Pulmonary artery endothelial cell (primary cell): ENCODE results near the gene SAMD10. TPM values are rescaled to one million over a fixed set of nuclear protein-coding genes. Genes with fewer than 3 reads are reported as not detected.
"Not testable (repeated sequence)": the region's sequence is repeated elsewhere in the genome, so short reads cannot be mapped to it uniquely, and the experiment has no call there.

Experiments
- DNase-seq: peaks from one replicate; pipeline ENCODE4 v3.0.0-alpha.2; 2011; ENCODE audit warnings: low read depth, low spot score
- total RNA-seq: library from RNA; depleted of rRNA; stranded (reverse); fragments of >200 nt; gene quantifications from 2 replicates; pipeline ENCODE4 v1.2.3, GENCODE V29; 2014

SAMD10 gene
- 1.5 and 2.5 TPM in 2 replicates for total RNA-seq

DNA sequence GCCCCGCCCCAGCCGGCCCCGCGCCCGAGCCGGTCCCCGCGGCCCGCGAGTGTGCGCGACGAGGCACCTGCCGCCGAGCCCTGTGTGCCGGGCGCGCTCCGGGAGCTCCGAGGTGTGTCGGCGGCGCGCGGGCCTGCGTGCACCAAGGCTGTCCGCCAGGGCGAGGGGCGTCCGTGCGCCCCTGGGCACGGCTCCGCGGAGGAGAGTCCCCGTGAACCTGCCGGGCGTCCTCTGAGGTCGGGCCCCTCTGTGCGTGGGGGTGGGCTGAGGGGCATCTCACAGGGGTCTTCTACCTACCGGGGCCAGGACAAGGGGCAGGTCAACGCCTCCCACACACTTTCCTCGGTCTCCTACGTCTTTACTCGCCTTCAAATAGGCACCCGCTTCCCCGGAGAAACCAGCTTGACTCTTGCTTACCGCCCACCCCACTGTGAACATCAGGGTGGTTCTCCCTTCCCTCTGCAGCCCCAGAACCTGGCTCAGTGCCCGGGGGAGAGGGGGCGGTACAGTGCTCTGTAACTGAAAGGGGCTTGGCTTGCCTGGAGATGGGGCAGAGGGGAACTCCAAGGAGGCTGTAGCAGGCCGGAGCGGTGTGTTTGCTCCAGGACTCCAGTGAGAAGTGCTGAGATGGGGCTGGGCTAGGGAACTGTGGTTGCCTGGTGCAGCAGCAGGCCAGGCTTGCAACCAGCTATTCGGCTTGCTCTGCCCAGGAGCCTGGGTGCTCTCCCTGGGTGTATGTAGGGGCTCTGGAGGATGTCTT is at the start of gene SAMD10:
SAMD10 (minus strand) TSS at position 86 of the 760 bp plus-strand sequence. CDS start 175 bp downstream, outside the sequence.
- DNase-seq = no peak

GRCh38 chr20:64027981-64028685 is 48.7 kb upstream of the SAMD10 start:
- no peak for DNase-seq

- no peak for DNase-seq
Measured at GRCh38 chr20:64025826-64026412, 46.5 kb upstream of the SAMD10 start.

- no peak for DNase-seq
Measured at GRCh38 chr20:64025101-64025825, 45.8 kb upstream of the SAMD10 start.

DNA sequence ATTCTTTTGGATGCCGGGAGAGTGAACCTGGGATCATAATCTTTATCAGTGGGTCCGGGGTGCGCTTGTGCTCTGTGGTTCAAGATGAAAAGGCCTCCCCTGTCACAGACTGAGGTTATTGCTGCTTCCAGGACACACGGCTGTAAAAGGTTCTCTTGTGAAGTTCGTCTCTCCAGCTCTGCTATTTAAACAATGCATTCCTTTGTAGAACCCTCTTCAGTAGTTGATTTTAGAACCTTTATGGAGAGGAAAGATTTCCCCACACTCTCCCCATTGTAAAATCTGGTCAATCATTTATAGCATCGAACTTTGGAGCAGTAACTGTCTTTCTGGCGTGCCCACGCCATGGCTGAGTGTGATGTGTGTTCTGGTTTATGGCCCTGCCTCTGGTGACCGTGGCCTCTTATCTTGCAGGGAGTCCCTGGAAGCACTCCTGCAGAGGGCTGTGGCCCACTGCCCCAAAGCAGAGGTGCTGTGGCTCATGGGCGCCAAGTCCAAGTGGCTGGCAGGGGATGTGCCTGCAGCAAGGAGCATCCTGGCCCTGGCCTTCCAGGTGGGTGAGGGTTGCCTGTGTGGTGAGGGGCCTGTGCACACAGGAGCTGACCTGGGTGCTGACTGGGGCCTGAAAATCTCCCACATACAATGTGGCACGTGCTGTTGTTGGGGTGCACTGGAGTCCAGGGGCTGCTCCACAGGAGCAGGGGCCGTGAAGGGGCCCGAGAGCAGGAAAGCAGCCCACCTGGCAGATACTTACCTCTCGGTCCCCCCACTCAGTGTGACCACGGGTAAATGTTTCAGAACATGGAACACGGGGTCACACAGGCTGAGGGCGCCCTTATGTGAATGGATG is 44.9 kb upstream of the SAMD10 start:
- DNase-seq = no peak

DNA sequence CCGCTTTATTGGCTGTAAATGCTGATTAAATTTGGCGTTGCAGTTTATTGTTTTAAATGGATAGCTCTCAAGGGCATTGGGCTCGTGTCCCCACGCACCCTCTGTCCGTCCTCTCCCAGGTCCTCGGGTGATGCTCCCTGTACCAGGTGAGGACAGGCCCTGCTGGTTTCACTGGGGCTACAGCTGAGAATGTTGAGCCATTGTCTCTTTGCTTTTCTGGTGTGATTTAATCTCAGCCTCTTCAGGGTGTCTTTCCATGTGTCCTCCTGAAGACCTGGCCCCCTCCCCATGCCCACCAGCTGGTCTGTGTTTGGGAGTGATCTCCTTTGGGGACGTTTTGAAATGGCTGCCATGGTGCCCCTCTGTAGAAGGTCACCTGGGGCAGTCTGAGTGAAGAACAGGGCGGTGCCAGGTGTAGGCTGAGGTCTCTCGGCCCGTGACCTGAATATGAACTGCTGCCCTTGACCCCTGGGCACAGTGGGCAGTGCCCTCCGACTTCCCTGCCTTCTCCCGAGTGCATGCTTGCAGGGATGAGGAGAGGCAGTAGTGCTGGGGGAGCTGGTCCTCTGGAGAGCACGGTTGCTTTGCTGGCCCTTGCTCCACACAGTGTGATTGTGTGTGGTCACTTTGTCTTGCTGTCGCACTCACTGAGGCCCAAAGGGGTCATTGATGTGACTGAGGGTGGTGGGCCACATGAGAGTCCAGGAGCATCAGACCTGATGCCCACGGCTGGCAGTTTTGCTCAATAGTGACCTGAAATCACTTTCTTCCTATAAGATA is 44.1 kb upstream of the SAMD10 start:
- no peak for DNase-seq

DNA sequence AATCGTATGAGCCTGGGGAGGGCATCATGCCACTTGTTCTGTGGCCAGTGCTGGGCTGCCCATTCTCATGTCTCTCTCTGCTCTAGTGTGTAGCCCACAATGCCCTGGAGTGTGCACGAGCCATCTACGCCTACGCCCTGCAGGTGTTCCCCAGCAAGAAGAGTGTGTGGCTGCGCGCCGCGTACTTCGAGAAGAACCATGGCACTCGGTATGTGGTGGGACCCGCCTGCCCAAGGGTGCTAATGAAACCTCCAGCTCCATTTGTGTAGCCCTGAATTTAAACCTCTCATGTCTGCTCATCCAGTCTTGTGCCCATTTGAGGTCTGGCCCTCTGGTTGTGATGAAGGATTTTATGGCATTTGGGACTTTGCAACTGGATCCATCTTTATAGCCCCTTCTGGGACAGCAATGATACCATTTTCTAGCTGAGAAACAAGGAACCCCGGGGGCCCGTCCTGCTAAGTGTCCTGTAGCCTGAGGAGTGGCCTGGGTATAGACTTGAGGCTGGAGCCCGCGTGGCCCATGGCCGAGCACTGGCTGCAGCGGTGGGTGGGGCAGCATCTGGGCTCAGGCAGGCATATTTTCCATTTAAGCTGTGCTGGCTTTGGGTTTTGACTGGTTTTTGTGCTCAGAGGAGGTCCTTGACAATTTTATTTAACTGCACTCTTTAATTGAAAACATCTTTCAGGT is 43.4 kb upstream of the SAMD10 start:
- DNase-seq = no peak

- no peak for DNase-seq
Measured at GRCh38 chr20:64021124-64021975, 41.9 kb upstream of the SAMD10 start.

- no peak for DNase-seq
Measured at GRCh38 chr20:64015635-64016034, 36.2 kb upstream of the SAMD10 start.

GRCh38 chr20:64012385-64013154 is 33.1 kb upstream of the SAMD10 start:
- not testable (repeated sequence) for DNase-seq

GRCh38 chr20:64011366-64011779 is 31.9 kb upstream of the SAMD10 start:
- DNase-seq = no peak

DNA sequence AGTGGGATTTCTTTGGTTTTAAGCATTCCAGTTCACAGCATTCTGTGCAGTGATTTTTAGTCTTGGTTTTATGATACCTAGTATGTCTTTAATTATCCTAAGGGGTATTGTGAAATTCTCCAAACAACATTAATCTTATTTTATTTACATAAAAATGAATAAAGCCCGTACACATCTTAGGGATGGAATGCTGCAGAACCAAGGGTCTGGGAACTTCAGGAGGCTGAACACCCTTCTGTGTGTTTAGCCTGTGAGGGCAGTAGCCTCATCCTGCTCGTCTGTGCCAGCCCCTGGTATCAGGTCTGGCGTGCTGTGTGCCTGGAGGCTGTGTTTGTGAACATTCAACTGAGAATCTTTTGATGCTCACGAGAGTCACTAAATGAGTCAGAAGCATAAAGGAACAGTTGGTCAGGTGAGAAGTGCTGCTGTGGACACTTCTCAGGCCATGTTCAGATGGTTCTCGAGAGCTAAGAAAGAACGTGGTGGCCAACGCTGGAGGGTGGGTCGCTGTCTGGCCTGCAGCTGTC is 31.3 kb upstream of the SAMD10 start:
- no peak for DNase-seq

DNA sequence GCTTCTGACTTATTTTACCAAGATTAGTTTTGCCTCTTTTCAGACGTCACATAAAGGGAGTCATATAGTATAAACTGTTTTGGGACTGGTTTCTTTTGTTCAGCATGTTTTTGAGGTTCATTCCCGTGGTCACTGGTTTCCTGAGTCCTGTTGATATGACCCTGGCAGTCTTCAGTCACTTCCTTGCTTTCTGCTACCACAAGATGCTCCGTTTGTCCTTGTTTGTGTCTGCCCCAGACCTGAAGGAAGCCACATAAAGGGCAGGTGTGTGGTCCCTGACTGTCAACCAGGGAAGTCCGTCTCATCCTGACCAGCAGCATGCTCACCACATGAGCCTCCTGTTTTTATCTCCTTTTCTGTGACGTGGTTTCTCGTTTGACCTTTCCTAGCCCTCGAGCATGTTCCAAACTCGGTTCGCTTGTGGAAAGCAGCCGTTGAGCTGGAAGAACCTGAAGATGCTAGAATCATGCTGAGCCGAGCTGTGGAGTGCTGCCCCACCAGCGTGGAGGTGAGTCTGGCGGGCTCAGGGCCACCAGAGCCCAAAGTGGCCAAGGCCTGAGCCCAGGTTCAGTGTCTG is 30.5 kb upstream of the SAMD10 start:
- DNase-seq = no peak

DNA sequence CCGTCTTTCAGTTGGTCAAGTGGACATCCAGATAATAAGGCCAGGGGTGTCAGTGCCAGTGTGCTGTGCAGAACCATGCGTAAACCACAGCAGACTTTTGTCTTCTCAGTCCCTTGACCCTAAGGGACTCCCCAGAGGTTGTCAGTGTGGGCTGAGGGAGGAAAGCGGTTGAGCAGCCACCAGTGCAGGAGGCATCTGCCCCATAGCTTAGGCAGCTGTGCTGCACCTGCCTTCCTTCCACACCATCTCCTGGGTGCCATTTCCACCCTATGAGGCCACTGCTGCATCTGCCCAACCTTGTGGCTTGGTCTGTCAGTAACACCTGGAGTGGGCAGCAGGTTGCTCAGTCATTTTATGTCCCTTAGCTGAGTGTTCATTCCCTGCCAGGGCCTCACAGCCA is 27.5 kb upstream of the SAMD10 start:
- no peak for DNase-seq

- no peak for DNase-seq
Measured at GRCh38 chr20:64006490-64006889, 27.0 kb upstream of the SAMD10 start.

DNA sequence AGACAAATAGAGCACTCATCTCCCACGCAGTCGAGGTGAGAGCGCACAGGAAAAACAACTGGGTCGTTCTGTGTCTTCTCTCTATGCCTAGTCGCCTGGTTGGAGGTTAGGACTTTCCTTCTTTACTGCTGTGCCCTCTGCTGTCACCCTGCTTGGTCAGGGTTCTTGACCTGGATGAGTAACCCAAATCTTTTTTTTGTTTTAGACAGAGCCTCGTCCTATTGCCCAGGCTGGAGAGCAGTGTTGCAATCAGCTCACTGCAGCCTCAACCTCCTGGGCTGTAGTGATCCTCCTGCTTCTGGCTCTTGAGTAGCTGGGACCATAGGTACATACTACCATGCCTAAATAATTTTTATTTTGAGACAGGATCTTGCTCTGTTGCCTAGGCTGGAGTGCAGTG is 26.0 kb upstream of the SAMD10 start:
- no peak for DNase-seq
